A673 (cell line): Measurements from ENCODE around the gene PTH. TPM values are rescaled to one million over a fixed set of nuclear protein-coding genes. Genes with fewer than 3 reads are reported as not detected.

Source experiments
- BruUV-seq: library from RNA; stranded (reverse); fragments of 400-500 nt; replicated peaks from 2 replicates; lab custom pipeline; 2021; lab: Mats Ljungman, UMichigan
- CTCF ChIA-PET: fragments of 300-600 bp; sonication (Branson Sonifier 250); formaldehyde crosslinking; loops from one replicate; lab custom pipeline; 2022; ENCODE audit warnings: antibody characterized with exemption; lab: Charles Lee
- POLR2A ChIA-PET: fragments of 300-600 bp; sonication (Branson Sonifier 250); formaldehyde crosslinking; loops from one replicate; lab custom pipeline; 2022; ENCODE audit warnings: antibody characterized with exemption; ENCODE audit not compliant: low non-redundant PET; lab: Charles Lee
- DNase-seq: peaks from one replicate; pipeline ENCODE4 v3.0.0-alpha.2; 2015; ENCODE audit warnings: low spot score
- H3K27ac ChIP-seq: fragments of 200-600 bp; sonication (generic); 2 replicates; pipeline ENCODE4 v1.5.1; 2016; ENCODE audit warnings: mixed run types, low read depth, mild to moderate bottlenecking, mixed read lengths, antibody characterized with exemption, low read length; ENCODE audit not compliant: poor library complexity, severe bottlenecking
- H3K27me3 ChIP-seq: fragments of 200-600 bp; sonication (generic); replicated peaks from 2 replicates; pipeline ENCODE4 v1.6.1; 2017; ENCODE audit warnings: mixed run types, low read depth, mild to moderate bottlenecking, mixed read lengths, antibody characterized with exemption, low read length; ENCODE audit not compliant: insufficient read depth, poor library complexity
- H3K36me3 ChIP-seq: fragments of 200-600 bp; sonication (generic); 2 replicates; pipeline ENCODE4 v1.6.1; 2016; ENCODE audit warnings: mixed run types, mild to moderate bottlenecking, mixed read lengths, antibody characterized with exemption, low read length; ENCODE audit not compliant: insufficient read depth, poor library complexity, severe bottlenecking
- H3K4me1 ChIP-seq: fragments of 200-600 bp; sonication (generic); 2 replicates; pipeline ENCODE4 v1.6.1; 2017; ENCODE audit warnings: mixed run types, mild to moderate bottlenecking, mixed read lengths, antibody characterized with exemption, low read length; ENCODE audit not compliant: insufficient read depth, poor library complexity, severe bottlenecking
- H3K4me3 ChIP-seq: fragments of 200-600 bp; sonication (generic); 2 replicates; pipeline ENCODE4 v1.5.1; 2016; ENCODE audit warnings: low read depth, mixed run types, mild to moderate bottlenecking, mixed read lengths, low read length; ENCODE audit not compliant: poor library complexity, severe bottlenecking
- H3K9me3 ChIP-seq: fragments of 200-600 bp; sonication (generic); 2 replicates; pipeline ENCODE4 v1.6.1; 2016; ENCODE audit warnings: mixed run types, low read depth, mild to moderate bottlenecking, mixed read lengths, antibody characterized with exemption, low read length; ENCODE audit not compliant: poor library complexity, severe bottlenecking
- CTCF ChIP-seq: fragments of 300-800, 200-600 bp; sonication (generic); conservative IDR thresholded peaks from 2 replicates; pipeline ENCODE4 v1.5.1; 2017; ENCODE audit warnings: low read depth, mild to moderate bottlenecking, antibody characterized with exemption, low read length, moderate library complexity, mixed read lengths
- EZH2 ChIP-seq: fragments of 200-600 bp; sonication (generic); IDR thresholded peaks from 2 replicates; pipeline ENCODE4 v1.6.1; 2017; ENCODE audit warnings: borderline replicate concordance, low read depth, mild to moderate bottlenecking, mixed read lengths, antibody characterized with exemption, low read length; ENCODE audit not compliant: poor library complexity, severe bottlenecking
- intact Hi-C: fragments of 100-400 bp; cut with micrococcal nuclease; formaldehyde crosslinking; loops from one replicate; pipeline ENCODE4 v1.10.0; 2022; ENCODE audit not compliant: unreplicated experiment
- total RNA-seq: library from RNA; stranded (reverse); gene quantifications from 2 replicates; pipeline ENCODE4 v1.2.3, GENCODE V29; 2021

The PTH gene
- total RNA-seq, 1 experiment from 2014 or later = not detected

- intact Hi-C loops = no loop called here
- ChIA-PET CTCF (no interaction called here), POLR2A (no interaction called here)
- DNase-seq = no peak
- Histone ChIP-seq H3K4me3 (no peak overlapping the region), H3K27me3 (peaks cover 7% of the 10 kb centered on the region), H3K27ac (no peak overlapping the region), H3K4me1 (no peaks in the 10 kb centered on the region), H3K36me3 (no peaks in the 10 kb centered on the region), H3K9me3 (no peaks in the 10 kb centered on the region)
- no TSS peak for BruUV-seq
- TF ChIP-seq CTCF = no peak
- TF ChIP-seq EZH2 = no peak
Observed at GRCh38 chr11:13475091-13475490, 20.7 kb downstream of the PTH start.

- Histone ChIP-seq H3K9me3 (no peaks in the 10 kb centered on the region), H3K4me3 (no peak overlapping the region), H3K27ac (no peak overlapping the region), H3K27me3 (peaks cover 17% of the 10 kb centered on the region), H3K36me3 (no peaks in the 10 kb centered on the region), H3K4me1 (no peaks in the 10 kb centered on the region)
- TF ChIP-seq EZH2 (no peak), CTCF (no peak)
- ChIA-PET CTCF (interaction anchor here (0.6 kb wide), 1 partner anchor 1686 kb away, joined by 3 read pairs; no protein-coding TSS in a partner anchor), POLR2A (no interaction called here)
- BruUV-seq = no TSS peak
- no peak for DNase-seq
- intact Hi-C loops = no loop called here
Observed at GRCh38 chr11:13473013-13473722, 22.6 kb downstream of the PTH start.

GRCh38 chr11:13468750-13469149 is 27.0 kb downstream of the PTH start:
- Histone ChIP-seq H3K4me1 (peaks cover 4% of the 10 kb centered on the region), H3K9me3 (no peaks in the 10 kb centered on the region), H3K27me3 (peaks cover 12% of the 10 kb centered on the region), H3K36me3 (no peaks in the 10 kb centered on the region), H3K27ac (no peak overlapping the region), H3K4me3 (no peak overlapping the region)
- BruUV-seq = no TSS peak
- ChIA-PET POLR2A (no interaction called here), CTCF (no interaction called here)
- intact Hi-C loops = loop anchor here (10.0 kb wide), 1 partner anchor 194 kb away; the partner anchor contains the start of gene BMAL1
- TF ChIP-seq EZH2 (no peak), CTCF (no peak)
- DNase-seq = no peak
